ENCODE measurements around the gene TUSC2.

TUSC2 gene

GRCh38 chr3:50334339-50335075 is 6.5 kb upstream of the TUSC2 start:
- no peak for DNase-seq

- no peak for DNase-seq
These were observed 5.8 kb upstream of the TUSC2 start for GRCh38 chr3:50333744-50334328.

- no peak for DNase-seq
These were observed 3.4 kb upstream of the TUSC2 start for GRCh38 chr3:50331364-50331907.

- DNase-seq: no peak
These were observed 2.3 kb upstream of the TUSC2 start for GRCh38 chr3:50330330-50330729.

- DNase-seq: no peak
These were observed 894 bp downstream of the TUSC2 start for GRCh38 chr3:50327129-50327528.

- DNase-seq: no peak
These were observed 1.9 kb downstream of the TUSC2 start for GRCh38 chr3:50326182-50326541.

- DNase-seq: no peak
These were observed 2.4 kb downstream of the TUSC2 start for GRCh38 chr3:50325497-50326181.

- DNase-seq: no peak
These were observed 2.9 kb downstream of the TUSC2 start for GRCh38 chr3:50325113-50325480.

GRCh38 chr3:50324351-50325112 is 3.5 kb downstream of the TUSC2 start:
- DNase-seq: peak; percentile 65 to 74

DNA sequence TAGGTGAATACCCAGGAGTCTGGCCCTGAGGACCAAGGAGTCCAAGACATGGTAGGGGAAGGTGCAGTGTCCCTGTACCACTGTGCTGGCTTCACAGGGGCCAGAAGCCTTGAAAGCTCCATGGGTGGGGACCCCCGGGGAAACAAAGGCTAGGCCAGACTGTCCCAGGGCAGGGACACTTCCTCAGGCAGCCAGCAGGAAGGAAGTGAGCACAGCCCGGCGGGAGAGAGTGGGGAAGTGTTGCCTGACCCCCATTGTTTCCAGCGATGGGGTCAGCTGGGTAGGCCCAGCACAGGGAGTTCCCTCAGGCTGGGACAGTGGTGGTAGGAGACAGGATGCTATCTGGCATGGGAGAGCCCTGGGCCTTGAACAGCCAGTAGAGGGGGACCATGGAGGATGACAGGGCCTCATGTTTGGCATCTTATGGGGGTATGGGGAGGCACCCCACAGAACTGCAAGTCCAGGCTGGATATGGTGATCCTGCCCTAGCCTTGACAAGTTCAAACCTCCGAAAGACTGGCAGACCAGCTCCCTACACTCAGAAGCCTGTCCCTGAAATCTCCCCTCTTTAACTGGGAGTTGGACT is 4.3 kb downstream of the TUSC2 start:
- no peak for DNase-seq

- DNase-seq: no peak
These were observed 4.9 kb downstream of the TUSC2 start for GRCh38 chr3:50323092-50323600.

GRCh38 chr3:50322386-50323091 is 5.5 kb downstream of the TUSC2 start, which contains the start of gene HYAL2:
Gene HYAL2, minus strand, starts transcription at chr3:50322745. Its CDS starts 2,256 bp downstream, at chr3:50320489.
- peak; percentile 23 to 51 for DNase-seq

DNA sequence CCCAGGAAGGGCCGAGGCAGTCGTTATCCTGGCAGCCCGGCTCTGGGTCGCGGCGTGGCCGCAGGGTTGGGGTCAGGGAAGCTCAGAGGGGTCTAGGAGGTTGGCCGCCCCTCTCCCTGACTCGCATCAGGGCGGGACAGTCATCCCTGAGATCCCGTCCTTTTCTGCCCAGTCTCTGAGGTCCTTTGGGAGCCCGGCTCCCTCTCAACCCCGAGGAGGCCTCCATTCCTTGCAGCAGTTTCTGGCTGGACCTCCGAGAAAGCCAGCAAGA is 6.0 kb downstream of the TUSC2 start:
- DNase-seq: no peak

- peak; percentile 69 to 71 for DNase-seq
These were observed 6.5 kb downstream of the TUSC2 start for GRCh38 chr3:50321336-50322114.

DNA sequence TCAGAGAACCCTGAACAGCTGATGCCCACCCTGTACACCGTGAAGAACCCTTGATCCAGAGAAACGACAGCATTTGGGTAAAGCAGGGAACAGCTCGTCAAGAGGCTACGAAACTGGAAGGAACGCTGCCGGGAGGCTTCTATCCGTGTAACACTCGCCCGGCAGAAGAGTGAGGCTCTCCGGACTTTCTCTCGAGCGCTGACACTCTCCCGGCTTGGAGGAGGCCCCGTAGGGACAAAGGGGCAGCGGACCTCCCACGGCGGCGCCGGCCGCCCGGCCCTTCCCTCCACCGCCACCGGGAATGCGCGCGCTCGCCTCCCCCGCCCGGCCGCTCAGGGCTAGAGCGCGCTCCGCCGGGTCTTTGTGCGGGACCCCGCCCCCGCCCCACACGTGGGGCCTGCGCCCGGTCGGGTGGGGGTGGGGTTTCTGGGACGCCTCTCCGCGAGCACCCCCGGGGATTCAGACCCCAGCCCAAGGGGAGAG is 7.1 kb downstream of the TUSC2 start:
- peak; percentile 54 to 60 for DNase-seq

- no peak for DNase-seq
These were observed 8.0 kb downstream of the TUSC2 start for GRCh38 chr3:50319894-50320625.

DNA sequence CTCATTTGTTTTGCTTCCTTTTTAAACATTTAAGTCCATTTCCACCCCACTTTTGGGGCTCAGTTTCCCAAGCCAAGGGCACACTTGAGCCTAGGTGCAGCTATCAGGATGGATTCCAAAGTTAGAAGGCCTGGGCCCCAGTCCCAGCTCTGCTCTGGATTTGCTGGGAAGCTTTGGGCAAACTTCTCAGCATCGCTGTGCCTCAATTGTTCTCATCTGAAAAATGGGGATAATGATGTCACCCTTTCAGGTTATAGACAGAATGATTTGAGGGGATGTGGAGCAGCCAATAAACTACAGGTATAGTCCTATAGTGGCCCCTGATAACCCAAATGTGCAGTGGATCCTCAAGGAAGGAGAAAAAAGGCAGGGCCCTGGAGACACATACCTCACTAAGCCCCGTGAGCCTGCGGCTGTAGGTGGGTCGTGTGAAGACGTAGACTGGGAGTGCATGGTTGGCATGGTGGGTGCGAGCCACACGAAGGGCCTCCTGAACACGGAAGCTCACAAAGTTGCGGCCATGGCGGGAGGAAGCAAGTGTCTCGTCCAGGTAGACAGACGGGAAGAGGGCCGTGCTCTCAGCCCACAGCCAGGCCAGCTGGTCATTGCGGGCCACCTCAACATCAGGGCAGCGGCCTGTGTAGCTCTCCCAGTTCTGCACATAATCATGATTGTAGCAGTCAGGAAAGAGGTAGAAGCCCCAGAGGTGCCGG is 8.7 kb downstream of the TUSC2 start:
- no peak for DNase-seq

DNA sequence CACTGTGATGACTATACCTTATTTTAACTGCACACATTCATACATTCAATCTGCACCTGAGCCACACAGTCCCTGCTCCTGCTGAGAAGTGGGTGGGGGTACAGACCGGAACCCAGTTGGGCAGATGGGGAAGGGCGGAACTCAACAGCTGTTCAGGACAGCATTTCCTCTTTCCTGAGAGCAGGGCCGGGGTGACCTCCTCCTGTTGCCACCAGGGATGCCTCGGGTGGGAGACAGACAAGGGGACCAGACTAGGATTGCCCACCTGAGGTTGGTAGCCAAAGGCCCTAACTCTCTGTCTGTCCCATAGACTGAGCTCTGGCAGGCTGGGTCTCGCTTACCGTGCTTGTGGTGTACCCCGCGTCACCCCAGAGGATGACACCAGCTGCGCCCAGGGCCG is 9.4 kb downstream of the TUSC2 start:
- DNase-seq: no peak

GRCh38 chr3:50318163-50318562 is 9.9 kb downstream of the TUSC2 start:
- no peak for DNase-seq

DNA sequence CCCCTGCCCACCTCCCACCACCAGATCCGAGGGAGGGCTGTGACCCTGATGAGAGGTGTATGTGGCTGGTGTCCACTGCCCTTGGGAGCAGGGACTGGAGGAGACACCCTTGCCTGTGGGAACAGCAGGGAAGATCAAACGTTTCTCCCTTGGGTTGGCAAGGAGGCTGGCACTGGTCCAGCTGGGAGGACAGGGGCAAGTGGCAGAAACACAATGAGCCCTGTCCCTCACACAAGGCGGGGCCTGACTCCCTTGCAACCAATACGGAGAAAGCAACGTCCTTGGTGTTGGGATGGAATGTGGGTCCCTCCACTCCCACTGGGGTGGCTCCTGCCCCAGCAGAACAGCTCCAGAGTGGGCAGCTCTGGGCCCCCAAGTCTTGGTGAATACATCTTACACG is 10.7 kb downstream of the TUSC2 start:
- DNase-seq: no peak

Data from NCI-H2081 (cell line).